GM19043 (cell line): ENCODE measurements around the gene ZNF182.
"Not testable (repeated sequence)": the region's sequence is repeated elsewhere in the genome, so short reads cannot be mapped to it uniquely, and the experiment has no call there.

Experiments
- ATAC-seq: cut with Tn5 transposase; IDR thresholded peaks from one replicate; pipeline ENCODE4 v1.9.1; 2021; ENCODE audit warnings: low read depth; ENCODE audit not compliant: unreplicated experiment

The ZNF182 gene

DNA sequence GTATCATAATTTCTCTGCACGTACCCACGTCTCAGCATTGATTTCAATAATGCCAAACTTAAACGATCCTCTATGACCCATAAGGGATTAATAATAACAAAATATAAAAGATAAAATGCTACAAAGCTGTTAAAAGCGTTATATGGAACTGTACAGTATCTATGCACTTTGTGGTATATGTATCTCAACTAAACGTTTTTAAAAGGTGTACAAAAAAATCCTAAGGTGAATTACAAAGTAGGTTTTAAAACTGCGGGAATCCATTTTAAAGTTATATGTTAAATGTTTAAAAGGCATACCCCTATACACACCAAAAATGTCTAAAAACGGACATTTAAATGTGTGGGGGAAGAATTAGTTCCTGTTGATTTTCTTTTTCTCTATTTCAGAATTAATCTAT is 860 bp downstream of the ZNF182 start:
- ATAC-seq = no peak

DNA sequence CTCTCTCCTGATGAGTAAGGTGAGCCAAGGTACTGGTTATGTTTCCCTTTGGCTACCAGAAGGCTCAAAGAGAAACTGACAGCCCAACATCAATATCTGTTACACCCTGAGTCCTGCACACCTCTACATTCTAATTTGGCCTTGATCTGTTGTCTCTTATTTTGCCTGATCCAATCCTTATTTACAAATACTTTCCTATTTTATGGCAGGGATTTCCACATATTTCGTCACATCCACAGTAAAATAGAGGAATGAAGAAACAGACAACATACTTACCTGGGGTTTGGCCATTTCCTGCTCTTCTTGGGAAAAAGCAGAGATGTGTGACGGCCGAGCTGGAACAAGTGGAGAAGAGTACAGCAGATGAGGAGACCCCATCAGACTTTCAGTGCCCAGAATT is 1.5 kb downstream of the ZNF182 start:
- no peak for ATAC-seq

DNA sequence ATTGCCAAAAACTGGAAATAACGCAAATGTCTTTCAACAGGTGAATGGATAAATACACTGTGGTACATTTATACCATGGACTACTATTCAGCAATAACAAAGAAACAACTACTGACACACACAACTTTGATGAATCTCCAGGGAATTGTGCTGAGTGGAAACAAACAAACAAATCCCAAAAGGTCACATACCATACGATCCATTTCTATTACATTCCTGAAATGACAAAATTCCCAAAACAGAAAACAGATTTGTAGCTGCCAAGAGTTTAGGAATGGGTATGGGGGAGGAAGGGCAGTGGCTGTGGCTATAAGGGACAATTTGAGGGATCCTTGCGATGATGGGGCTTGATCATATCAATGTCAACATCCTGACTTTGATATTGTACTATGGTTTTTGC is 2.5 kb downstream of the ZNF182 start:
- no peak for ATAC-seq

DNA sequence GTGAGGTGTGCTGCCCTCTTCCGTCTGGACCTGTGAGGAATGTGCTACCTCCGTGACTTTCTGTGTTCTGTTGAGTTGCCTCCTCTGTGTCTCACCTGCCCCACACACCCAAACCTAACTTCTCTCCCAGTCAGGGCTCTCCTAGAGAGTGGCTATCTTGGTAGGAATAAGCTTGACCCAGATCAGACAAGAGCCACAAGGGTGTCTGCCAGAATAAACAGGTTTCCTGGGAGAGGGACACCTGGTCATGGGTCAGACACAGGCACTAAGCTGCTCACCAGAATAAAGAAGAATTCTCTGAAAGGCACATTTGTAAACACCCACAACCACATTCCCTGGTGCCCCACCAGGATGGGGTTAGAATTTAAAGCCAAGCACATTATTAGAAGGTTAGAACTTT is 11.1 kb downstream of the ZNF182 start:
- ATAC-seq = no peak

DNA sequence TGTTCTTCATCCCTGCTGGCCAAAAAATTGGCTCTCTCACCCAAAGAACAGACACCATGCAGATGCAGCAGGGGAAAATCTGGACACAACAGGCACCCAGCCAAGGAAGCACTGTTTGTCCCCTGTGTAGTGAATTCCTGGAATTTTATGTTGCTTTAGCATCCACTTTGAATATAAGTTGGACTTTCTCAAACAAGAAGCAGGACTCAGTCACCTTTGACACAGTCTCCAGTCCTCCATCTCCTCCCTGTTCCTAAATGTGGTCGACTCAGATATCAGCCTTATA is 11.8 kb downstream of the ZNF182 start:
- no peak for ATAC-seq

DNA sequence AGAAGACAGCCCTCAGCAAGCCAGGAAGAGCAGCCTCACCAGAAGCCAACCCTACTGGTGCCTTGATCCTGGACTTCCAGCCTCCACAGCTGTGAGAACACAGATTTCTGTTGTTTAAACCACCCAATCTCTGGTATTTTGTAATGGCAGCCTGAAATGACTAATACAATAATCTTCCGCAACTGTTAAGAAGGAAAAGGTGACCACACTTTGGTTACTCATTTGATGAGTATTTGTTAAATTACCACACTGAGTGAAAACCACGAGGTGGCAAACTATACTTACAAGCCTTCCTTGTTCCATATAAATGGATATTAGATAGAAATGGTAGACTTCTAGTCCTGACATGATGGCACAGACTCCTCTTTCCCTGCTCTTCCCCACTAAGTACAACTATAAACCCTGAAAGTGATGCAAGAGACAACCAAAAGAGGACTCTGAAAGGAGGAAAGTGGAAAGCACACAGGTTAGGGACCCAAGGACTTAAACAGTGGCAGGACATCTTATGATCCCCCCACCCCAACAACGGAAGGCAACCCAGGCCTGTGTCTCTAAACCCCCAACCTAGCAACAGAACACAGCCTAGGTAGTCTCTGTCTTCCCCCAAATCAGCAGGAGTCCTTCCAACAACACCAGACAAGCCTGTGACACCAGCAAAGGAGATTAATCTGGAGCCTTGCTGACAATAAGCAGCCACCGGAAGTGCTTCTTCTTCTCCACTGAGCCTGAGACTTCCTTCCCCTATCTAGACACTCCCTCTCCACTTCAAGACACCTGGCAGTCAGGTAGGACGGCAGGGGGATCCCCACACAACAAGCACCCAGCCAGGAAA is 12.3 kb downstream of the ZNF182 start:
- ATAC-seq = no peak

DNA sequence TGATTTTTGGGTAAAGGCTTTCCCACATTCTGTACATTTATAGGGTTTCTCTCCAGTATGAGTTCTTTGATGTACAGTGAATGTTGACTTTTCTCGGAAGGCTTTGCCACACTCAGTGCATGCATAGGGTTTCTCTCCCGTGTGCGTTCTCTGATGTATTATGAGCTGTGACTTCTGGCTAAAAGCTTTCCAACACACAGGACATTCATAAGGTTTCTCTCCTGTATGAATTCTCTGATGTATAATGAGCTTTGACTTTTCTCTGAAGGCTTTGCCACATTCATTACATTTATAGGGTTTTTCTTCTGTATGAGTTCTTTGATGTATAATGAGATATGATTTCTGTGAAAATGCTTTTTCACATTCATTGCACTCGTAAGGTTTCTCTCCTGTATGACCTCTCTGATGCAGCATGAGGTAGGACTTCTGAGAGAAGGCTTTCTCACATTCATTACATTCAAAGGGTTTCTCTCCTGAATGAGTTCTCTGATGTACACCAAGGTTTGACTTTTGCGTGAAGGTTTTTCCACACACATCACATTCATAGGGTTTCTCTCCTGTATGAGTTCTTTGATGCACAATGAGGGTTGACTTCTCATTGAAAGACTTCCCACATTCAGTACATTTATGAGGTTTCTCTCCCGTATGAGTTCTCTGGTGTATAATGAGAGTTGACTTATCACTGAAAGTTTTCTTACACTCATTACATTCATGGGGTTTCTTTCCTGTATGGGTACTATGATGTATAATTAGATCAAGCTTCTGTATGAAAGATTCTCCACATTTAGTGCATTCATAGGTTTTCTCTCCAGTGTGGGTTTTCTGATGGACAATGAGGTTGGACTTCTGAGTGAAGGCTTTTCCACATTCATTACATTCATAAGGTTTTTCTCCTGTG is 27.3 kb downstream of the ZNF182 start:
- no peak for ATAC-seq

DNA sequence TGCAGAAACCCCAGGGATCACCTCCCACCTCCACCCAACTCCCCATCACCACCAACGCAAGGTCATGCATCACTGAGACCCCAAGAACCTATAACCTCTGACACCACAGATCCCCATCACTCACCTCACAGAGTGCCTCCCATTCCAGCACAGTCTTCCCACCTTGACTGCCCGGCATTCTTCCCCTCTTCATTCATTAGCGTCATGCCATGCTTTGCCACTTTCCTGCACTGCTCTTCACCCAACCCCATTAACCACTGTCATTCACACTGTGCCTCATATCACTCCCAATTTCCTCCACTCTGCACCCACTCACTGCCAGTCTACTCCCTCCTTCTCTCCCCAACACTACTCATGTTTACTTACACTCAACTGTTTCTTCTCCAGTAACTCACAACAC is 30.6 kb downstream of the ZNF182 start:
- ATAC-seq = no peak

DNA sequence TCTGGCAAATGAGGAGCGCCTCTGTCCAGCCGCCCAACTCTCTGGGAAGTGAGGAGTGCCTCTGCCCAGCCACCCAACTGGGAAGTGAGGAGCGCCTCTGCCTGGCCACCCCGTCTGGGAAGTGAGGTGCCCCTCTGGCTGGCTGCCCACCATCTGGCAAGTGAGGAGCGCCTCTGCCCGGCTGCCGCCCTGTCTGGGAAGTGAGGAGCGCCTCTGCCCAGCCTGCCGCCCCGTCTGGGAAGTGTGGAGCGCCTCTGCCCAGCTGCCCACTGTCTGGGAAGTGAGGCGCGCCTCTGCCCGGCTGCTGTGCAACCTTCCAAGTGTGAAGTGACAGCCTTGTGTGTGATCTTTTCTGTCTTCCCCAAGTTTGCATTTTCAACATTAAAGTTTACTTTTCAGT is 38.3 kb downstream of the ZNF182 start:
- not testable (repeated sequence) for ATAC-seq

DNA sequence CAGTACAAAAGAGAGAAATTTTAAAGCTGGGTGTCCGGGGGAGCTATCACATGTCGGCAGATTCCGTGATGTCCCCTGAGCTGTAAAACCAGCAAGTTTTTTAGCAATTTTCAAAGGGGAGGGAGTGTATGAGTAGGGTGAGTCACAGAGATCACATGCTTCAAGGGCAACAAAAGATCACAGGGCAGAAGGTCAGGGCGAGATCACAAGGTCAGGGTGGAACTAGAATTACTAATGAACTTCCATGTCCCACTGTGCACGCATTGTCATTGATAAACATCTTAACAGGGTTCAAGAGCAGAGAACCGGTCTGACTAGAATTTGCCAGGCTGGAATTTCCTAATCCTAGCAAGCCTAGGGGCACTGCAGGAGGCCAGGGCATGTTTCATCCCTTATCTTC is 42.0 kb downstream of the ZNF182 start:
- not testable (repeated sequence) for ATAC-seq

DNA sequence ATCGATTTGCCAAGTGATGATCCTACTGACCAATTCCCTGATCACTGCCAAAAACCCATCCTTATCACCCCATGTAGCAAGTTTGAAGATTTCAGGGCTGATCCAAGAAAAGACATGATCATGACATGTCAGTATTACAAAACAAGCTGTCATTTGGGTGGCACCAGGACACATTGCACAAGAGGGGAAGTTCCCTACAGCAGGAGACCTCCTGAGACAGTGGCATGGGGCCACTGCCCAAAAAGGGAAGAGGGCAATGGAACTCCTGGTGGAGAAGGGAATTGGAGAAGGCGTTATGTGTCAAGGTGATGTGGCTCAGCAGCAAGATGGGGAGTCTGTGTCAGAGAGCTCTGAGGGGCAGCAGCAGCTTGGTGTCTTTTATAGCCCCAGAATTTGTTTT is 43.4 kb downstream of the ZNF182 start:
- no peak for ATAC-seq

DNA sequence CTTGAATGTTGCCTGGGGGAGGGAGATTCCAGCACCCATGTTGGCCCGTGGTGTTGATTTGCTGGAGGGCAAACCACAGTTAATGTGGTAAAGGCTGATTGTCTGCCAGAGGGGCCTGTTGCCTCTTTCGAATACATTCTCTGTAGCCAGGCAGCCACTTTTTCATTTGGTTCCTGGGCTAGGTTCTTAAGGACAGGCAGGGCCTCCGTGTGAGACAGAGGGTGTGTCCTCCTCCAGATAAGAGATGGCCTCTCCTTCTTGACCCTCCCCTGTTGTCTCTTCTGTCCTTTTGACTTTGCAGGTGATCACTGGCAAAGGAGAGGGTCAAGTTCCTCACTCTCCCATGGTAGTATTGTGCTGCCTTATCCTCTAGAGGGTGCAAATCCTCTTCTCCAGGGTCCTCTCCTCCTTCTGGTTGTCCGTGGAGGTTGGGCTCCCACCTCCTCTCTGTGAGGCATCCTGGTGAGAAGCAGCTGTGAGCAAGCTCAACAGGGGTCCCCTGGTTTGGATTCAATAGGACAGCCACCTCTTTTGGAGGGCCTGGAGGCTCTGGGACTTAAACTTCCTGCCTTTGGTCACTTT is 44.9 kb downstream of the ZNF182 start:
- no peak for ATAC-seq

DNA sequence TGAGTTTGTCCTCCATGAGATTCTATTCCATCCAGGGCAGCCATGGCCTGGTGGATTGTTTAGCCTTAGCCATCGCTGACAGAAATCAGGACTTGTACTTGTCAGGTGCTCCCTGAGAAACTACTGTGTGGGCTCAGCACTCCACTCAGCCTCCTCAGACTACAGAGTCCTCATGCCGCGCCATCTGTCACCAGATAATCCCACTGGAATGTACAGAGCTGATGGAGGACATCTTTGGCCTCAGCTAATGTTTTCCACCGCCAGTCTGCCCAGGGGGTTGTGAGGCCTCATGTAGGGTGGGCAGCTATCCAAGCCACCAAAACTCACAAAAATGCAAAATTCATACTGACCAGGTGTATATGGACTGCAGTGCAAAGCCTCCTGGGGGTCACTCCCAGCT is 45.6 kb downstream of the ZNF182 start:
- not testable (repeated sequence) for ATAC-seq

DNA sequence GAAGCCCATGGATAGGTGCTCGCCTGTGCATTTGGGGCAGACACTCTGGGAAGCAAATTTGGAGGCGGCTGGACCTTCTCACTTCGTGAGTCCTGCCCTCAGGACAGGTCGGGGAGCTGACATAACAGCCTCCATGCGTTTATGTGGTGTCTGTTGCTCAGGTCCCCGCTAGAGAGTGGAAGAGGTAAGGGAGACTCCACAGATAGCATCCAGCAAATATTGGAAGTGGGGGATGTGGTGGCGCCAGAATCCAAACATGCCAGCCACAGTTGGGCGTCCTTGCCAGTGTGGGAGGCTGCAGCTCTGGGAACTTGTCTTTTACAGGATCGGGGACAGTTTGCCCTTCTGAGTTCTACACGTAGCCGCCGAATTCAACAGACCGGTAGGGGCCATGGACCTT is 47.8 kb downstream of the ZNF182 start:
- ATAC-seq = no peak

DNA sequence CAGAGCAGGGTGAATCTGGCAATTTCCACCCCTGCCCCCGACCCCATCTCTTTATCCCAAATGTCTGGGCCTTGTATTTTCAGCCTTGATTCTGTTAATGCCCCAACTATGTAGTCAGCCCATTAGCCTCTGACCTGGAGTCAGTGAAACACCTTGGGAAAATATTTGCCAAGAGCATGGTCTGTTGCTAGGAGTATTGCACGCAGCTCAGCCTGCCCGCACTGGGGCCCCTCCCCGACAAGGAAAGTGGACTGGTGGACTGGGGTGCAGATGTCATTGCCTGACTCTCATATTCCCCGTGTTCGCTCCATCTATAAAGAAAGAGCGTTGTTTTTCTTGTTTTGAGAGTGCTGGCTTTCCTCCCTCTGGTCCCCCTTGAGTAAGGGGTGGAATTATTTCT is 48.5 kb downstream of the ZNF182 start:
- not testable (repeated sequence) for ATAC-seq

DNA sequence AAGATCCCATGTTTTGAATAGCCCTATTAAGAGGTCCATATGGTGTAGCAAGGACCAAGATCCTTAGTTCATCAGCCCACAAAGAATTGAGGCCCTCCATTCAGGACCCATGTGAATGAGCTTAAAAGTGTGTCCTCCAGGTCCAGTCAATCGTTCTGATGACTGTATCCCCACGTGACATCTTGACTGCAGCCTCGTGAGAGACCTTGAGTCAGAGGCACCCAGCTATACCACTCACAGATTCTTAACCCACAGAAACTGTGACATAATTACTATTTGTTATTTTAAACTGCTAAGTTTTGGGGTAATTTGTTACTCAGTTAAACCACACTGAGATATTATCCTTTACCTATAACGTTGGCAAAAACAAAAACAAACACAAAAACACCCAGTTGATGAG is 62.4 kb downstream of the ZNF182 start:
- no peak for ATAC-seq

DNA sequence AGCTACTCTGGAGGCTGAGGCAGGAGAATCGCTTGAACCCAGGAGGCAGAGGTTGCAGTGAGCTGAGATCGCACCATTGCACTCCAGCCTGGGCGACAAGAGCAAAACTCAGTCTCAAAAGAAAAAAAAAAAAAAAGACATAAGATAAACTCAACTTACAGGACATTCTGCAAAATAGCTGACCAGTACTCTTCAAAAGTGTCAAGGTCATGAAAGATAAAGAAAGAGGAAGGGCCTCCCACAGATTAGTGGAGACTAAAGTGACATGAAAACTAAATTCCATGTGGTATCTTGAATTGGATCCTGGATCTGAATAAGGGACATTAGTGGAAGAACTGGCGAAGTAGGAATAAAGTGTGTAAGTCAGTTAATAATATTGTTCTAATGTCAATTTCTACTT is 63.3 kb downstream of the ZNF182 start:
- ATAC-seq = no peak

DNA sequence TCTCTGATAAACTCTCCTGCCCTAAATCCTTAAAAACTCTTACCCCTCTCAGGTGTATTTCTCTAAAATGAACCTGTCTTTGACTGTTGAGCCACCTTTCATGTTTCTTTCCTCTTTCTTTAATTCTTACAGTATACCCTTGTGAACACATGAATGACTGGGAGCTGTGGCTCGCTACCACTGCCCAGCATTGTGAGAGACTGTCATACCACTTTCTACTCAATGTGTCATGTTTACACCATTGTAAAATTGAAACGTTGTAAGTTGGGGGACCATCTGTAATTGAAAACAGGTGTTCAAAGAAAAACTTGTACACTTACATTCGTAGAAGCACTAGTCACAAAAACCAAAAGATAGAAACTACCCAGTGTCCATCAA is 66.9 kb downstream of the ZNF182 start:
- ATAC-seq = no peak

DNA sequence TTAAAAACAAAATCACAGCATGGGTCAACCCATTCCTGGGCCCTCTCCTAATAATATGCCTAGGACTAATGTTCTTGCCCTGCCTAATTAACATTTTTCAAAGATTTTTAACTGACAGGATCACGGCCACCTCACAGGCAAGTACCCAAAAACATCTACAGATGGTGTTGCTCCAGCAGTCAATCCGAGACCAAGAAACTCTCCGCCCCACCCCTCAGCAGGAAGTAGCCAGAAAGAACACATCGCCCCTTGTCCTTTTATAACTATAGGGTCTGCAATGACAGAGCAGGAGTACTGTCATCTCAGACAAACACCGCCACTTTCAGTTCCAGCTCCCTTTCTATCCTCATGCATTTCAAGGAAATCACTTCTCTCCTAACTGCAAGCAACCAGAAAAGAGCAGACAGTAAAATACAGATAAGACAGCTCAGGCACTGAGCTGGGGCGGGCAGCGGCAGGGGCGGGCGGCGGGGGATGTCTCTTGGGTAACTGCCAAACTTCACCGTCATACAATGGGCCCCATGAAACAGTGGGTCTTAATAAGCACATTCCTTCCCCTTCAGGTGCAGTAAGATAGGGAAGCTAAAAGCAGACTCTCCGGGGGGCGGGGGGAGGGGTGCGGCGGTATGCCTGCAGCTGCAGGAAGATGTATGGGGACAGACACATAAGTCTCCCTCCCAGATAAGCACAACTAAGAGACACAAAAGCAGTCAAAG is 67.4 kb downstream of the ZNF182 start:
- no peak for ATAC-seq

DNA sequence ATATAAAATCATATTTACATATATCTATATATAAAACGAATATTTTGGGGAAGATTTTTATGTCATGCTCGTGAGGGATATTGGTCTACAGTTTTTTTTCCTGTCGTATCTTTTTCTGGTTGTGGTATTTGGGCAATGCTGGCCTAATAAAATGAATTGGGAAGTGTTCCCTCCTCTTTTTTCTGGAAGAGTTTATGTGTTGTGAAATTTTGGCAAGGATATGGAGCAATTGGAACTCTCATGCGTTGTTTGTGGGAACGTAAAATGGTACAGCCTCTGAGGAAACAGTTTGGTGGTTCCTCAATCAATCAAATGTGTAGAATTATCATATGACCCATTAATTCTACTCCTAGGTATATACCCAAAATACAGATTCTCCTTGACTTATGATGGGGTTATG is 69.8 kb downstream of the ZNF182 start:
- no peak for ATAC-seq

DNA sequence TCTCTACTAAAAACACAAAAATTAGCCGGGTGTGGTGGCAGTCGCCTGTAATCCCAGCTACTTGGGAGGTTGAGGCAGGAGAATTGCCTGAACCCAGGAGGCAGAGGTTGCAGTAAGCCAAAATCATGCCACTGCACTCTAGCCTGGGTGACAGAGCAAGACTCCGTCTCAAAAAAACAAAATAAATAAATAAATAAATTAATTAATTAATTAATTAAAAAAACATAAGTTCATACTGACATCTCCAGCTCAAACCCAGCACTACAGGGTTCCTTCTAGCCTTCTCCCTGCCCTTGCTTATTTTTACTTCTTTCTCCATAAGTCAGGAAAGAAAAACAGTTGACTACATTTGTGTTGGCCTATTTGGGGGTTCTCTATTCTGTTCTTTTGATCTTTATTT is 71.8 kb downstream of the ZNF182 start:
- ATAC-seq = not testable (repeated sequence)
